Renal cortical epithelial cell (primary cell): ENCODE results near the gene KNOP1. TPM values are rescaled to one million over a fixed set of nuclear protein-coding genes. Genes with fewer than 3 reads are reported as not detected.

ENCODE experiments used
- DNase-seq: peaks from one replicate; pipeline ENCODE4 v3.0.0-alpha.2; 2011; ENCODE audit warnings: low read depth
- total RNA-seq: library from RNA; depleted of rRNA; stranded (reverse); fragments of >200 nt; gene quantifications from 2 replicates; pipeline ENCODE4 v1.2.3, GENCODE V29; 2014

The KNOP1 gene
- total RNA-seq, 1 donor from 2014 or later = 23.8 TPM

DNA sequence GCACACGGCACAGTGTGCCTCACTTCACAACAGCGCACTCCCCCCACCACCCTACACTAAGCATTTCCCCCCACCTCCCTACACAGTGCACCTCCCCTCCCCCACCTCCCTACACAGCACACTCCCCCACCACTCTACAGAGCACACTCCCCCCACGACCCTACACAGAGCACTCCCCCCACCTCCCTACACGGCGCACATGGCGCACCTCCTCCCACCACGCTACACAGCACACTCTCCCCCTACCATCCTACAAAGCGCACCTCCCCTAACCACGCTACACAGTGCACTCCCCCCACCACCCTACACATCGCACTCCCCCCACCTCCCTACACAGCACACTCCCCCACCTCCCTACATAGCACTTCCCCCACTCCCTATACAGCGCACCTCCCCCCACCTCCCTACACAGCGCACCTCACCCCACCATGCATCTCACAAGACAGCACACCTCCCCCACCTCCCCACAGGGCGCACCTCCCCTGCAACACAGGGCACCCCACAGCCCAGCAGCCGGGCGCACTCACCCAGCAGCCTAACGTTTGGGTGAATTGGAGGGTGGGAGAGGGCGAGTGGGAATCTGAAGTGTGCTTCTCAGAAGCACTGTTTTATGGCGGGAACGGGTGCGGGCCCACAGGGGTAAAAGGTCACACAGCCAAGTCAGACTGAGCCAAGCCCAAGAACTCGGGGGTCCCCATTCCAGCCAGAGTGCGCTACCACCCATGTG is 10.3 kb downstream of the KNOP1 start:
- DNase-seq = no peak

DNA sequence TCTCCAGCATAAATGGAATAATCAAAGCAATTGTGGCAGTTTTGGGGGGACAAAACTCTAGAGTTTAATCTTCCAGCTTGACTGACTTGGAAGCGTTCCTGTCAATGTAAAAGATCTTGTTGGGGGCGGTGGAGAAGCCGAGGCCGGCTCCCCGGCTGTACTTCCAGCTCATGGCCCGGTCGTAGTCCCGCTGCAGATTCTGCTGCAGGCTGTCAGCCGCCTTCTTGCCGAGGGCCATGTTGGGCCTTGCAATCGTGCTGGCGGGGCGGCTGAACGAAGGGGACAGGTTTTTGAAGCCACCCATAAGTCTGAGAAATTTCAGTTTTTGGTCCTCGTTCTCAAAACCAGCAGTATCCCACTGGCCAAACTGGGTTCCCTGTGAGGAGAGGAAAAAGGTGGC is 11.2 kb downstream of the KNOP1 start:
- no peak for DNase-seq

DNA sequence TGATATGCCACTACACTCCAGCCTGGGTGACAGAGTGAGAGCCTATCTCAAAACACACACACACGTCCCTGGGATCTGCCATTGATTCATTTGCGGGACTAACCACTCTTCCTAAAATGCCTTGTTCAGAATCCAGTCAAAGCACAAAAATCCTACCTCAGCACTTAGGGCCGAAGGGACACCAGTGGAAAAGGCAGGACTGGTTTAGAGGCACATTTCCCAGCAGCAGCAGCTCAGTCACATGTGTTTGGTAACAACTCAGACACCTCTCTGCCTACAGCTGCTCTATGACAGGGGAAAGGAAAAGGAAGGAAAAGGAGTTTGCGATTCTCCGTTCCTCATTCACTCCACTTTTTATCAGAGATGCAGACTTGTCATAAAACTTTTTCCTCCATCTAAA is 12.2 kb downstream of the KNOP1 start:
- DNase-seq = no peak

DNA sequence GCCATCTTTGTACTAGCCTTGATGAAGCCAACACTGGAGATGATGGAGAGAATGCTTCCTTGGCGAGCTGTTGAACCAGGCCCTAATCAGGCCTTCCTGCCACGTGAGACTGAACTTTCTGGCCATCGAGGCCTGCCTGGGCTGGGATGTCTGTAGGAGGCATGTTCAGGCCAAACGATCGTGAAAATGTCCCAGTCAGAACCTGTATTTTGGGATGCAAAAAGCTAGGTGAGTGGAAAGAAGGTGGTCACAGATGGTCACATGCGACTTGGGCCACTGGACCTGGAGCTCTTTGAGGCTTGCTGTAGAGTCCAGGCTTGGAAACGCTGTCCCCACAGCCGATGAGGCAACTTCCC is 12.9 kb downstream of the KNOP1 start:
- no peak for DNase-seq

DNA sequence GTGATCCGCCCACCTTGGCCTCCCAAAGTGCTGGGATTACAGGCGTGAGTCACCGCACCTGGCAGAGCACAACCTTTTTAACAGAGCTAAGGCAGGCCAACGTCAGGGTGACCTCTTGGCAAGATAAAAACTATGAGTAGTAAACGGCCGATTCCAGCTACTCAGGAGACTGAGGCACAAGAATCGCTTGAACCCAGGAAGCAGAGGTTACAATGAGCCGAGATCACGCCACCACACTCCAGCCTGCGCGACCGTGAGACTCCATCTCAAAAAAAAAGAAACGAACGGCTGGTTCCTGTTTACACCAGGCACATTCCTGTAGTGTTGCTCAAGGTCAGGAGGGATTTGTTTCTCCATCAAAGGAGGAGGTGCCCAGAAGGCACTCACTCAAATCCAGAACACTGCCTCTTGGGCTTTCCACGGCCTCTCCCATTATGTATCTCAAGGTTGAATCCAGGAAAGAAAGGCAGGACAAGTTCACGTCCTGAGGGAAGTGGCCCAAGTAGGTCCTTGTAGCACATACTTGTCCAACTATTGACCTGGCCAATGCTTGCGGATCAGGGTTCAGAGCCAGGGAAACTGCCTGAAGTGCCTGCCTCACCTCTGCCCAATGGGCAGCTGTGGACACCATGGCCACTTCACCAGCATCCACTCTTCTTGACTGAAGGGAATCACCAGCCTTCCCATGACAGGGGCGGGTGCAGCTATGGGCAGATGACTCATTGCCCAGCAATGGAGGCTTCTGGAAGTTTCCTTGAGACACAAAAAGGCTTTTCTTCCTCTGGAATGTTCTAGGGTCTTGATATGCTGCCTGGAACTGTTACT is 13.5 kb downstream of the KNOP1 start:
- peak; percentile 85 for DNase-seq

DNA sequence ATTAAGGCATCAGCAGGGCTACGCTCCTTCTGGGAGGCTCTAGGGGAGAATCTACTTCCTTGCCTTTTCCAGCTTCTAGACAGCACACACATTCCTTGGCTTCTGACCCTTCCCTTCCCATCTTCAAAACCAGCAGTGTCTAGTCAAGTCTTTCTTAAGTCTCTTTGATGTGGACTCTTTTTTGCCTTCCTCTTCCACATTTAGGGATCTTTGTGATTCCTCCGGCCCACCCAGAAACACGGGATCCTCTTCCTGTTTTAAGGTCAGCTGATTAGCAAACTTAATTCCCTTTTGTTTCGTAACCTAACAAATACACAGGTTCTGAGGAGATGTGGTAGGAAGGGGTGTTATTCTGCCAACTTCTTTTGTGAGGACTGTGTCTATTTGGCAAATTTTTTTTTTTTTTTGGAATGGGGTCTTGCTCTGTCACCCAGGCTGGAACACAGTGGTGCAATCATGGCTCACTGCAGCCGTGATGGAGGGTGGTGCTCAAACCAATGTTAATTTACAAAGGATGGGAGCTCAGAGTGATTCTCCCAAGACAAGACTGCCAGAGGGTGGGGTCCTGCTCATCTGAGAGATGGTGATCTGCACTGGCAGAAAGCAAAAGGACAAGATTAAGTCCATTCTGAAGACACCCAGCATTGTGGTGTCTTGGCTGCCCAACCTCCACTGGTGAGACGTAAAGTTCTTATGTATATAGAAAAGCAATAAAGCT is 14.7 kb downstream of the KNOP1 start:
- DNase-seq = no peak

DNA sequence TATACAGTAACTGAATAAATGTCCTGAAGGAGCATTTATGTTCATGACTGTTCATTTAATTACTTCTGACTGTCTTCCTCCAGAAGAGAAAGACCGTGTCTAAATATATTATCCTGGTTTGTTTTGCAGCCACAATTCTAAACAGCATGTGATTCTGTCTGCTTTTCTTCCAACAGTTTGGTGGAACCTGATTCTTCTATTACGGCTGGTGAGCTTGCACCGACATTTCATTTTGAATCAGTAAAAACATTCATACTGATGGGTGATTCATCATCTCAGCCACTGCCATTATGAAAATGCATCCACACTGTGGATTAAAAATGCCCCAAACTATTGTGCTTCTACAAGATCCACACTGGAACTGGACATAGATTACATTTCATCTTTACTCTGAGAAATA is 16.9 kb downstream of the KNOP1 start:
- no peak for DNase-seq

DNA sequence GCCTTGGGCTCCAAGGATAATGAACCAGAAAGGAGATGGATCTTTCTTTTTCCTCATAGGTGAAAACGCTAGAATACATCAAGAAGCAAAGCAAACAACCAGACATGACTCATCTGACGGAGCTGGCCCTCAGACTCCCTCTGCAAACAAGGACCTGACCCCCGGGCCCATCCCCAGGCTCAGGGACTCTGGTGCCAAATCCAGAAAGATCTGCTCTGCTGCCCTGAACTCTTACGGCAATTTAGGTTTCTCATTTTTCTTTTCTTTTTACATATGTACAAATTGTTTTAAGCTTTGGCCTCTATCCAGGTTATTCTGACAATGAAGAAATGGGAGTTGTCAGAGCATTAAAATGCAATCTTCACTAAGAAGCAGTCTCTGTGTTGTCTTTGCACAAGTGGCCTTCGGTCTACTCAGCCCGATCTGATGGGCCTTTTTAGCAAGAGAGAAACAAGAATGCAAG is 17.7 kb downstream of the KNOP1 start:
- DNase-seq = peak; percentile 95

DNA sequence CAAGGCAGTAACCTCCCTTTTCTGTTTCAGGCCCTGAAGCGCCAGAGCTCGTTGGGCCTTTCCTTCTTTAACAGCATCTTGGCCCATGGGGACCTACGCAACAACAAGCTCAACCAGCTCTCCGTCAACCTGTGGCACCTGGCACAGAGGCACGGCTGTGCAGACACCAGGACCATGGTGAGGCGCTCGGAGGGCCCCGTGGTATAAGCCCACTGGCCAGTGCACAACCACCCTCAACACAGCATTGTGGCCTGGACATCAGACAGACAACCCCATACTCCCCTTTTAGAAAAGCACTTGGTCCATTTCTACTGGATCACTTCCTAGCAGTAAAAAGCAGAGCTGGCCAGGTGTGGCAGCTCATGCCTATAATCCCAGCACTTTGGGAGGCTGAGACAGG is 18.6 kb downstream of the KNOP1 start:
- no peak for DNase-seq

DNA sequence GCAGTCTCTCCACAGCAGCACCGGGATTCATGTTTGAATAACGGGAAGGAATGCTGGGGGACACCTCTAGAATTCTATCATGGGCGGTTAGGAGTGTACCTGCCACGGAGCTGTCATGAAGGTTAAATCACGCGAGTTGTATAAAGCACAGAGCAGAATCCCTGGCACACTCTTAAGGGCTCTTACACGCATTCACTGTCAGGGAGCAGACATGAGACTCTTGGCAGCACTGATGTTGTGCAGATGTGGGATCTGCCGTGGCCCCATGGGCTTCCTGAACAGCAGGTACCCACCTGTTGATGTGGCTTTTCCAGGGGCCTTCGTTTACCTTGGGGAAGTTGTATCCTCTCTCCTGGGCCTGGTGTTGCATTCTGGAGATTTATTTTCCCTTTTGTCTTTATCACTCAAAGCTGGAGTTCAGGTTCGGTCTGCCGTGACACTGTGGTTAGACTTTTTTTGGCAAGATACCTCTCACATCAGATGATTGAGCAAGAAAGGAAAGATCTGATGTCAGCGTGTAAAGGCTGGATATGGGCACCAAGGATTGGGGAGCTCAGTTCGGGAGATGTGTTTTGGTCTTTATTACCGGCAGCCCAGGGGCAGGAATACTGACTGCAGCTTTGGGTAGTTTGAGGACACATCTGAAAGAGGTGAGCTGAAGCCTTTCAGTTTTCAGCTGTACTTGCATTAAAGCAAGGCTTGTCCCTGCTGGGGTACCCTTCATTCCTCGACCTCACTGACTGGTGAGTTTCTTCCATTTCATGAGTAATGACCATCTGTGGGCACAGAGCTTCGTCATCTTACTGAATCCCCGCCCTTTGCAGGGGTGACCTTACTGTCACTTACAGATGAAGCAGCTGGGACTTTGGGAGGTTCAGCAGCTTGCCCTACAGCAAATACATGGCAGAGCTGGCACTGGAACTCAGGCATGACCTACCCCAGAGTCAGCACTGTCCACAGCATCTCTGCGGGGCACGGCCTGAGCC is 19.3 kb downstream of the KNOP1 start:
- DNase-seq = peak; percentile 80

DNA sequence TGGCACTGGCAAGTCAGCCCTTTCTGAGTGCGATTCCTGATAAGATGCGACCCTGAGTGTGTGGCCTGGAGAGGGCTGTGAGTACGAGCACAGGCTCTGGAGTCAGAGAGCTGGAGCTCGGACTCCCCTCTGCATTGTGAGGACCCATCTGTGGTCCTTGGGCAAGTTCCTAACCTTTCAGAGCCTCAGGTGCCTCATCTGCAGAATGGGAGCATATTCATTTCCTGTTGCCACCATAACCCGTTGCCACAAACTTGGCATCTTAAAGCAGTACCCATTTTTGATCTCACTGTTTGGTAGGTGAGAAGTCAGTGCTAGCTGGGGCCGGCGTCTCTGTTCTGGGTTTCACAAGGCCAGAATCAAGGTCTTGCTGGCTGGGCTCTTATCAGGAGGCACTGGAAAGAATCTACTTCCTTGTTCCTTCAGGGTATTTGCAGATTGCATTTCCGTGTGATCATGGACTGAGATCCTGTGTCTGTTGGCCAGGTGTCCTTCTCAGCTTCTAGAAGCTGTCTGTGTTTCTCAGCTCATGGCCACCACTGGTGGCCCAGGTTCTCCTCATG is 20.2 kb downstream of the KNOP1 start:
- peak; percentile 15 for DNase-seq

DNA sequence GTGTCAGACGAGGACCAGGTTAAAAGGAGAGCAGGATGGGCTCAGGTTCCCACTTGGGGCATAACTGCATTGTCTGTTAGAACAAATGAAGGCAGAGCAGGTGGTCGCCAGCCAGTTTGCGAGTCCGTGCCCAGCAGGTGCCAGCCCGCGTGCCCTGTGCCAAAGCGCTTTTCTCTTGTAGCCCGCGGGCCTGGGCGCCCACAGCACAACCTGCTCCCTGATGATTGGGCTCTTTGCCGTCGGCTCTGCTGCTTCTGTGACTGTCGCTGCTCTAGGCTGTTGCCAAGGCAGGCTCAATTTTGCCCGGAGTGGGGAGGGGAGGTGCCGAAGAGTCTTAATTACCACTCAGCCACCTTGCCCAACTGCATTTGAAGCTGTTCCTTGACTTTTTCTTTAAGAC is 21.1 kb downstream of the KNOP1 start:
- DNase-seq = no peak

DNA sequence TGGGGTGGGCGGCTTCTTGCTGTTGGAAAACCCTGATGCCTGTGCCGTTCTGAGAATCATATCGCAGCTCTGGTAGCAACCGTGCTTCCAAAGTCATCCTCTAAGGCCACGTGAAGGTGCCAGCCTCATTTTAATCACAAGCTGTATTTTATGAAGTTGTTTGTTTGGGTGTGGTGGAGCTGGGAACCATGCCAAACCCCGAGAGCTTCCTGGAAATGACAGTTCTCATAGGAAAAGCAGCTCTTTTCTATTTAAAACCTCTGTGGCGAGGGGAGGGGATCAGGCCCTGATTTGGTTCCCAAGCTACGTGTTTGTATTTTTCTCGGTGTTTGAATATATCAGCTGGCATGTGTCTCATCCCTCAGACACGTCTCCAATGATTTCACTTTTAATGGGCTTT is 21.7 kb downstream of the KNOP1 start:
- peak; percentile 92 for DNase-seq

DNA sequence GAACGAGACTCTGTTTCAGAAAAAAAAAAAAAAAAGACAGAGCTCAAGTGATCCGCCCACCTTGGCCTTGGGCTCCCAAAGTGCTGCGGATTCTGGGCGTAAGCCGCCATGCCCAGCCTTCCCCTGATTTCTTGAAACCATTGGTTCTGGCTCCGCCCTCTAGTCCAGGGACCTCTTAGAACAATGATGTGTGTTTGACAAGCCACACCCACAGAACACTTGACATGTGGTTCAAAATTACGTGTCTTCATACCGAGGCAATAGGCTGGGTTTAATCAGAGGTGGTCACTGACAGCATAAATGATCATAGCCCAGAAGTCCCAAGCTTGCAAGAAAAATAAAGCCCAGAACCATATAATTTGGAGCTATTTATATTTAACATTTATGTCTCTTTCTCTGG is 23.0 kb downstream of the KNOP1 start:
- DNase-seq = no peak

DNA sequence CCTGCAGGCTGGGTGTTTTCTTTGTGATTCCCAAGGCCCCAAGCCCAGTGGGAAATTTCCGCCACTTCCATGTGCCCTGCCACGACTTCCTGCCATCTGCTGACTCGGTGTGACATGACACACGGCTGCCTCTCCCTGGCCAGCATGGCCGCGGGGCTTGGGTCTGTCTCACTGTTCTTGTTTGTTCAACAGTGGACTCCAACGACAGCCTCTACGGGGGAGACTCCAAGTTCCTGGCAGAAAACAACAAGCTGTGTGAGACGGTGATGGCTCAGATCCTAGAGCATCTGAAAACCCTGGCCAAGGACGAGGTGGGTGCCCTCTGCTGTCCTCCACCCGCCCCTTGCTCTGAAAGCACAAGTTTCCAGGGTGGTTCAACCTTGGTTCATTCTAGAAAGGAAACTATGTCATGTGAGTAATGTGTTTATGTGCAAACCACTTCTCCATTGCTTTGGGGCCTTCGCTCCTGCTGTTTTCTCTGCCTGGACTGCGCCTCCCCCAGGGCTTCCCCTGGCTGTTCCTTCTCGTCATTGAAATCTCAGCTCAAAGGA is 26.8 kb downstream of the KNOP1 start:
- DNase-seq = no peak

DNA sequence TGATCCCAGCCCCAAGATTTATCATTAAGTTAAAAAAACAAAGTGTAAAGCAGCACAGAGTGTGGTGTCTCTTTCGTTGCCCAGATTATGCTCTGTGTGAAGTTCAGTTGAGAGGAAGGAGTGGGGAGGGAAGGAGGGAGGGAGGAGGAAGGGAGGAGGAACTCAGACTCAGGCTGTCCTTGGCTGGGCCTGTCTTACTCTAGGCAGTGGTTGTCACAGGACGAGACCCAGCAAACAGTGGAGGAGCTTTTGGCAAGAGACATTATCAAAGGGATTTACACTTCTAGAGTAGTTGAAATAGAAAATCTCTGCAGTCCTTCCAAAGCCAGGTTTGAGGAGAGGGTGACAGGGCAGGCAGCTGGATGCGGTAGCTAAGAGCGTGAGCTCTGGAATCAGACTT is 27.8 kb downstream of the KNOP1 start:
- no peak for DNase-seq

DNA sequence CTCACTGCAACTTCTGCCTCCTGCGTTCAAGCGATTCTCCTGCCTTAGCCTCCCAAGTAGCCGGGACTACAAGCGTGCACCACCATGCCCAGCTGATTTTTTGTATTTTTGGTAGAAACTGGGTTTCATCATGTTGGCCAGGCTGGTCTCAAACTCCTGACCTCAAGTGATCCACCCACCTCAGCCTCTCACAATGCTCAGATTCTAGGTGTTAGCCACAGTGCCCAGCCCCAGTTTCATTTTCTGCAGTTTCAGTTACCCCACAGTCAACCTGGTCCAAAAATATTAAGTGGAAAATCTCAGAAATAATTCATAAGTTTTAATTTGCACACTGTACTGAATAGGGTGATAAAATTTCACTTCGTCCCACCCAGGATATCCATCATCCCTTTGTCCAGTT is 28.7 kb downstream of the KNOP1 start:
- DNase-seq = no peak

DNA sequence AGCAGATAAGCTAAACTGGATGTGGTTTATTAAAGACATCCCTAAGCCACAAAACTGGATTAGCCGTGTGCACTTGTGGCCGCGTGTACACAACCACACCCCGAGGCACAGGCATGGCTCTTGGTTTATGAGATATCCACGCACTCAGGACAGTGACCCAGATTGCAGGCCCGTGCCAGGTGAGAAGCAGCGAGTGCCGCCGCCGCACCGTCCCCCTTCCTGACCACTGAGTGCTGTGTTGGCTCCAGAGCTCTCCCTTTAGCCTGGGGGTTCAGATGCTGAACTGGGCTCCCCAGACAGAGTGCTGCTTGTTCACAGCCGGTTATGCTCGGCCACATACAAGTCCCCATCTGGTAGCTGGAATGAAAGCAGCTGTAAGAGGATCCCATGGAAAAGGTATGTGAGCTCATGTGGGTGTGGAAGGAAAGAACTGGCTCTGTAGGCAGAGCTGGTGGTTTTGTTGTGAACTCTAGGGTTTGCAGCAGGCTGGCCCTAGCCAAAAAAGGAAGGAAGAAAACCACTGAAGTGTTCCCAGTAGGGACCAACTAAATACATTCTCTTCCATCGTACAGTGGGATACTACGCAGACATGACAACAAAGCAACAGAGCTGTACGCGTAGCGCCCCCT is 29.5 kb downstream of the KNOP1 start:
- no peak for DNase-seq

DNA sequence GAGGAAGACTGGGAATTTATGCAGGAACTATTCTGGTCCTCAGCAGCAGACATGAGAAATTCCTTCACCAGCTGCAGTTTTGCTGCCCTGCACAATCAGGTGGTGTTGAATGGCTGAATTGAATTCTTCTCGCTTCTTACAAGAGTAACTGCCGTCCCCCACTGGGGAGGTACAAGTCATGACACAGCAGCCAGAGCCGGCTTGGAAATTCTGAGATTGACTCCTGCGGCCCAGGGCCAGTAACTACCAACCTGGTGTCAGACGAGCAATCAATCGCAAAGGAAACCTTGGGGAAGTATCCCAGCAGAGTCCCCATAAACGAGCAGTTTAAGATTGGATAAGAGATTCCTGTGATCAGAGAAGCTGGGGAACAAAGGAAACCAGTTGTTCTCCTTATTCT is 30.7 kb downstream of the KNOP1 start:
- no peak for DNase-seq

DNA sequence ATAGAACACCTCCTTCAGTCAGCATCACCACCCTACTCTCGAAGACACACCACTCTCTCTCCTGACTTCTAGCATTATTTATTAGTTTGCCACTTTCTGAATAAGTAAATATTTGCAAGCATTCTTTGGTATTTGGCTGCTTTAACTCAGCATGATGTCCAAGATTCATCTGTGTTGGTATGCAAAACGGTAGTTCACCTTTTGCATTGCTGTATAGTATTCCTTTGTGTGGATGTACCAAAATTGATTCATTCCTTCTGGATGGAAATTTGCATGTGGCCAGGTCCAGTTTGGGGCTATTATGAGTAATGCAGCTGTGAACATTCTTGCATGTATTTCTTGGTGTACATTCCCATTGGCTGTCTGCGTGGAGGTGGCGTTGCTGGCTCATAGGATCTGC is 32.9 kb downstream of the KNOP1 start:
- no peak for DNase-seq
